ENCODE measurements around the gene CNN2.

The CNN2 gene

DNA sequence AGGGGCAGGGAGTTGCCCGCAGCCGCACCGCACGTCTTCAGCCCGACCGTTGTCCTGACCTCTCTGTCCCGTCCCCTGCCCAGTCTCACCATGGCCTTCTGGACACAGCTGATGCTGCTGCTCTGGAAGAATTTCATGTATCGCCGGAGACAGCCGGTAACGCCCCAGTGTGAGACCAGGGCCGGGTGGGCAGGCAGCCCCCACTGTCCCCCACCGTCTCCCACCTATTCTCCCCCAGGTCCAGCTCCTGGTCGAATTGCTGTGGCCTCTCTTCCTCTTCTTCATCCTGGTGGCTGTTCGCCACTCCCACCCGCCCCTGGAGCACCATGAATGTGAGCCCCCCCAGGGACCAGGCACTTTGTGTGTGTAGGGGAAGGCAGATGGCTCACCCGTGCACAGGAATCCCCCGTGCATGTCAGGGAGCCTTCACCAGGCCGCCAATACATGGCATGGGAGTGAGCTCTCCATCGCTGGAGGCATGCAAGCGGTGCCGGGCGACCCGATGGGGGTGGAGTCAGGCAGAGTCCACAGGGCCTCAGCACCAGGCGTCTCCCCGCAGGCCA, 14.9 kb downstream of the CNN2 start:
- TF ChIP-seq, protein P1, sequence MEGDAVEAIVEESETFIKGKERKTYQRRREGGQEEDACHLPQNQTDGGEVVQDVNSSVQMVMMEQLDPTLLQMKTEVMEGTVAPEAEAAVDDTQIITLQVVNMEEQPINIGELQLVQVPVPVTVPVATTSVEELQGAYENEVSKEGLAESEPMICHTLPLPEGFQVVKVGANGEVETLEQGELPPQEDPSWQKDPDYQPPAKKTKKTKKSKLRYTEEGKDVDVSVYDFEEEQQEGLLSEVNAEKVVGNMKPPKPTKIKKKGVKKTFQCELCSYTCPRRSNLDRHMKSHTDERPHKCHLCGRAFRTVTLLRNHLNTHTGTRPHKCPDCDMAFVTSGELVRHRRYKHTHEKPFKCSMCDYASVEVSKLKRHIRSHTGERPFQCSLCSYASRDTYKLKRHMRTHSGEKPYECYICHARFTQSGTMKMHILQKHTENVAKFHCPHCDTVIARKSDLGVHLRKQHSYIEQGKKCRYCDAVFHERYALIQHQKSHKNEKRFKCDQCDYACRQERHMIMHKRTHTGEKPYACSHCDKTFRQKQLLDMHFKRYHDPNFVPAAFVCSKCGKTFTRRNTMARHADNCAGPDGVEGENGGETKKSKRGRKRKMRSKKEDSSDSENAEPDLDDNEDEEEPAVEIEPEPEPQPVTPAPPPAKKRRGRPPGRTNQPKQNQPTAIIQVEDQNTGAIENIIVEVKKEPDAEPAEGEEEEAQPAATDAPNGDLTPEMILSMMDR (IDR thresholded peaks at IDR 0.05; ENCODE audit: low read depth, low read length, missing control alignments), result no peak
- H3K4me3 ChIP-seq (replicated peaks; ENCODE audit: low read depth, low read length), result peak overlapping the region; percentile 50; the same call in 1 of the 2 replicates
- DNase-seq (ENCODE audit: extremely low read depth, low read depth), result no peak

DNA sequence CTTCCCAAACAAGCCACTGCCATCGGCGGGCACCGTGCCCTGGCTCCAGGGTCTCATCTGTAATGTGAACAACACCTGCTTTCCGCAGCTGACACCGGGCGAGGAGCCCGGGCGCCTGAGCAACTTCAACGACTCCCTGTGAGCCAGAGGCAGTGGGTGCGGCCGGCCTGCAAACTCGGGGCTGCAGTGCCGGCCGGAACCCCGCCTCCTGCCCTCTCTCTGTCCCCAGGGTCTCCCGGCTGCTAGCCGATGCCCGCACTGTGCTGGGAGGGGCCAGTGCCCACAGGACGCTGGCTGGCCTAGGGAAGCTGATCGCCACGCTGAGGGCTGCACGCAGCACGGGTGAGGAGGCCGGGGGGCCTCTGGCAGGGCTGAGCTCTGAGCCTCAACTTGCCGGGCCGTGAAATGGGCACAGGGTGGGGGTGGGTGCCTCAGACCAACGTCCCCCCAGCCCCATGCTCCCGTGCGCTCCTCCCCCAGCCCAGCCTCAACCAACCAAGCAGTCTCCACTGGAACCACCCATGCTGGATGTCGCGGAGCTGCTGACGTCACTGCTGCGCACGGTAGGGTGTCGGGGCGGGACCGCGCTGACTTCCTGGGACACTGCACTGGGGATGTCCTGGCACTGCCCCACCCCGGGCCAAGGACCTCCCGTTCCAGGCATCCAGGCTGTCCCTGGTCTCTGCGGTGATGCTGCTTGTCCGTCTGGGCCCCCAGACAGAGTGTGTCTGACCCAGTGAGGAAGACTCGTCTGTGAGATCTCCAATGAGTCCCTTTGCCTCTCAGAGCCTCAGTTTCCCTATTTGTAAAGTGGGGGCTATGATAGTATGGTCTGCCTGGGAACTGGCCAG, 15.7 kb downstream of the CNN2 start:
- TF ChIP-seq, protein P1 (IDR thresholded peaks at IDR 0.05; ENCODE audit: low read depth, low read length, missing control alignments), result no peak
- no peak for DNase-seq (ENCODE audit: extremely low read depth, low read depth)
- H3K4me3 ChIP-seq (replicated peaks; ENCODE audit: low read depth, low read length), result no peak overlapping the region

DNA sequence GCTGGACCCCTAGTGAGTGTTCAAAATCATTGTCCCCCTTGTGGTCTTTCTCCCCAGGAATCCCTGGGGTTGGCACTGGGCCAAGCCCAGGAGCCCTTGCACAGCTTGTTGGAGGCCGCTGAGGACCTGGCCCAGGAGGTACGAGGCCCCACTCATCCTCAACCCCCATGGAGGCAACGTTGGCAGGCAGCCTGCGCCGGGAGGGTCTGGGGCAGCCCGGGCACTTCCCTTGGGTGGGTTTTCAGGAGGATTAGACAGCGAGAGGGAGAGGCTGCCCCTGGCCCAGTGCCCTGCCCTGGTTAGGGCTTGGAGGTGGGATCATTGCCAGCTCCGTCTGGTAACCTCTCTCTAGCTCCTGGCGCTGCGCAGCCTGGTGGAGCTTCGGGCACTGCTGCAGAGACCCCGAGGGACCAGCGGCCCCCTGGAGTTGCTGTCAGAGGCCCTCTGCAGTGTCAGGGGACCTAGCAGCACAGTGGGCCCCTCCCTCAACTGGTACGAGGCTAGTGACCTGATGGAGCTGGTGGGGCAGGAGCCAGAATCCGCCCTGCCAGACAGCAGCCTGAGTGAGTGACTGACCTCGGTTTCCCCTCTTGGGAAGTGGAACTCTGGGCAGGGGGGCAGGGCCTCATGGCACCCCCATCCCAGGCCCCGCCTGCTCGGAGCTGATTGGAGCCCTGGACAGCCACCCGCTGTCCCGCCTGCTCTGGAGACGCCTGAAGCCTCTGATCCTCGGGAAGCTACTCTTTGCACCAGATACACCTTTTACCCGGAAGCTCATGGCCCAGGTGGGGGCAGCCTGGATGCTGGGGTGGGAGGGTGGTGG, 16.5 kb downstream of the CNN2 start:
- TF ChIP-seq, protein P1 (IDR thresholded peaks at IDR 0.05; ENCODE audit: low read depth, low read length, missing control alignments), result no peak
- H3K4me3 ChIP-seq (replicated peaks; ENCODE audit: low read depth, low read length), result no peak overlapping the region
- no peak for DNase-seq (ENCODE audit: extremely low read depth, low read depth)

DNA sequence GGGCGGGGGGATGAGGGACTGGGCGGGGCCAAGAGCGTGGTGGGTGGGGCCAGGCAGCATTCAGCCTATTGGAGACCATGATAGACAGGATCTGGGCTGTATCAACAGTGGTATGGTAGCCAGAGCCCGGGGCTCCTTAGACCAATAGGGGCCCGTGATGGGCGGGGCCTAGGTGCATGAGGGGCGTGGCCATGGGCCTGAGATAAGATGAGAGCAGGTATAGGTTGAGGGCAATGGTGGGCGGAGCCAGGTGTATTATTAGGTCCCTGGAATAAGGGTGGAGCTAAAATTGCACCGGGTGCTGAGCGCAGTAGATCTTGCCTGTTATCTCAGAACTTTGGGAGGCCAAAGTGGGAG, 18.8 kb downstream of the CNN2 start:
- DNase-seq (ENCODE audit: extremely low read depth, low read depth), result no peak
- TF ChIP-seq, protein P1 (IDR thresholded peaks at IDR 0.05; ENCODE audit: low read depth, low read length, missing control alignments), result no peak
- H3K4me3 ChIP-seq (replicated peaks; ENCODE audit: low read depth, low read length), result no peak overlapping the region

DNA sequence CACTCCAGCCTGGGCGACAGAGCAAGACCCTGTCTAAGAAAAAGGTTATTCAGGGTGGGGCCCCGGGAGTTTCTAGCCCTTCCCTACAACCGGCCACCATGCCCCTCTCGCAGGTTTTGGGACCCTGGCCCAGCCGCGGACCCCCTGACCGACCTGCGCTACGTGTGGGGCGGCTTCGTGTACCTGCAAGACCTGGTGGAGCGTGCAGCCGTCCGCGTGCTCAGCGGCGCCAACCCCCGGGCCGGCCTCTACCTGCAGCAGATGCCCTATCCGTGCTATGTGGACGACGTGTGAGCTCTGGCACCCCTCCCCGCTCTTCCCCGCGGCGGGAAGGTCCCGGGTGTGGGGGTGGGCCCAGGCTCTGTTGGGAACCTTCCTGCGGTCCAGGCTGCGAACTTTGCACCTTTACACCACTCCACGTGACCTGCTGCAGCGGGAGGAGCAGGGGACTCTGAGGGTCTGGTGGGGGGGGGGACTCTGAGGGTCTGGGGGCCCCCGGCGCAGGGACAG, 19.8 kb downstream of the CNN2 start:
- no peak overlapping the region for H3K4me3 ChIP-seq (replicated peaks; ENCODE audit: low read depth, low read length)
- no peak for DNase-seq (ENCODE audit: extremely low read depth, low read depth)
- TF ChIP-seq, protein P1 (IDR thresholded peaks at IDR 0.05; ENCODE audit: low read depth, low read length, missing control alignments), result no peak

DNA sequence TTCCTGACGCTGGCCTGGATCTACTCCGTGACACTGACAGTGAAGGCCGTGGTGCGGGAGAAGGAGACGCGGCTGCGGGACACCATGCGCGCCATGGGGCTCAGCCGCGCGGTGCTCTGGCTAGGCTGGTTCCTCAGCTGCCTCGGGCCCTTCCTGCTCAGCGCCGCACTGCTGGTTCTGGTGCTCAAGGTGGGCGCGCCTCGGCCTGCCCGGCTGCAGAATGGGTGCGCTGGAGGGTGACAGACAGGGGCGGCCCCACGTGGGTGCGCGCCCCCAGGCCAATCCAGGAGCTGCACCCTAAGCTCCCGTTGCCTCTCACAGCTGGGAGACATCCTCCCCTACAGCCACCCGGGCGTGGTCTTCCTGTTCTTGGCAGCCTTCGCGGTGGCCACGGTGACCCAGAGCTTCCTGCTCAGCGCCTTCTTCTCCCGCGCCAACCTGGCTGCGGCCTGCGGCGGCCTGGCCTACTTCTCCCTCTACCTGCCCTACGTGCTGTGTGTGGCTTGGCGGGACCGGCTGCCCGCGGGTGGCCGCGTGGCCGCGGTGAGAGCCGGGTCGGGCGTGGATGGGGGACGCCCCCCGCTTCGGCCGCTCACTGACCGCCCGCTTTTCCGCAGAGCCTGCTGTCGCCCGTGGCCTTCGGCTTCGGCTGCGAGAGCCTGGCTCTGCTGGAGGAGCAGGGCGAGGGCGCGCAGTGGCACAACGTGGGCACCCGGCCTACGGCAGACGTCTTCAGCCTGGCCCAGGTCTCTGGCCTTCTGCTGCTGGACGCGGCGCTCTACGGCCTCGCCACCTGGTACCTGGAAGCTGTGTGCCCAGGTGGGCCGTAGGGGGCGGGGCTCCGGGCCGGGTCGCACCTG, 20.7 kb downstream of the CNN2 start:
- no peak for DNase-seq (ENCODE audit: extremely low read depth, low read depth)
- no peak overlapping the region for H3K4me3 ChIP-seq (replicated peaks; ENCODE audit: low read depth, low read length)
- TF ChIP-seq, protein P1 (IDR thresholded peaks at IDR 0.05; ENCODE audit: low read depth, low read length, missing control alignments), result no peak
